H1 (cell line): ENCODE measurements around the gene ADRB2. TPM values are rescaled to one million over a fixed set of nuclear protein-coding genes. Genes with fewer than 3 reads are reported as not detected.

ENCODE experiments used
- CTCF ChIA-PET: fragments of 300-600 bp; sonication (Branson Sonifier 250); formaldehyde crosslinking; loops from one replicate; lab custom pipeline; 2021; ENCODE audit not compliant: partially characterized antibody; lab: Charles Lee
- POLR2A ChIA-PET: fragments of 300-600 bp; sonication (Branson Sonifier 250); formaldehyde crosslinking; loops from one replicate; lab custom pipeline; 2021; ENCODE audit warnings: inconsistent platforms; ENCODE audit not compliant: partially characterized antibody; lab: Charles Lee
- DNase-seq, 2 experiments: peaks; one replicate each; pipeline versions ENCODE4 v3.0.0 to v3.0.0-alpha.2; 2010 to 2022; ENCODE audit warnings: low spot score in 2 of 2, low read depth in 1 of 2, mixed read lengths in 1 of 2
- FAIRE-seq: peaks from 2 replicates; lab custom pipeline; 2011; peaks lifted over from hg19 to GRCh38; lab: Jason Lieb, UNC
- H2AFZ ChIP-seq: 2 replicates; pipeline ENCODE4 v1.8.1; 2012; ENCODE audit warnings: low read length, inconsistent platforms
- H2AK5ac ChIP-seq: 2 replicates; pipeline ENCODE4 v1.6.1; 2013; ENCODE audit warnings: low read depth, low read length
- H2BK120ac ChIP-seq: replicated peaks from 2 replicates; pipeline ENCODE3; 2013; ENCODE audit warnings: low read depth, low read length, inconsistent platforms
- H2BK12ac ChIP-seq: 2 replicates; pipeline ENCODE4 v1.6.1; 2013; ENCODE audit warnings: low read depth, low read length
- H2BK15ac ChIP-seq: 2 replicates; pipeline ENCODE4 v1.6.1; 2013; ENCODE audit warnings: low read length
- H2BK20ac ChIP-seq: 2 replicates; pipeline ENCODE4 v1.6.1; 2013; ENCODE audit warnings: low read length
- H2BK5ac ChIP-seq: 2 replicates; pipeline ENCODE4 v1.6.1; 2013; ENCODE audit warnings: low read depth, low read length
- H3K14ac ChIP-seq: 2 replicates; pipeline ENCODE4 v1.6.1; 2013; ENCODE audit warnings: inconsistent platforms; ENCODE audit not compliant: insufficient read length
- H3K18ac ChIP-seq: 2 replicates; pipeline ENCODE4 v1.6.1; 2013; ENCODE audit warnings: low read length; ENCODE audit errors: extremely low read depth
- H3K23ac ChIP-seq: 2 replicates; pipeline ENCODE4 v1.6.1; 2013; ENCODE audit warnings: inconsistent platforms; ENCODE audit not compliant: insufficient read length
- H3K23me2 ChIP-seq: 2 replicates; pipeline ENCODE4 v1.6.1; 2013; ENCODE audit warnings: low read depth, low read length
- H3K27ac ChIP-seq: 2 replicates; pipeline ENCODE4 v1.6.1; 2011; ENCODE audit warnings: low read depth, low read length, inconsistent platforms
- H3K27me3 ChIP-seq, 4 experiments: replicated peaks in 1 of 4; 1 replicate in 1 of 4; 2 replicates in 3 of 4; pipeline versions ENCODE4 v1.6.1 to v1.8.1; 2011 to 2013; ENCODE audit warnings: low read length in 3 of 4, mild to moderate bottlenecking in 3 of 4, inconsistent platforms in 2 of 4, mixed read lengths in 2 of 4, moderate library complexity in 1 of 4; ENCODE audit not compliant: control insufficient read depth in 3 of 4, insufficient read depth in 3 of 4; ENCODE audit errors: extremely low read depth in 1 of 4
- H3K36me3 ChIP-seq, 4 experiments: 2 replicates each; pipeline versions ENCODE4 v1.6.1 to v1.8.1; 2011 to 2013; ENCODE audit warnings: mild to moderate bottlenecking in 4 of 4, low read length in 3 of 4, moderate library complexity in 2 of 4, control low read depth in 1 of 4, inconsistent platforms in 1 of 4; ENCODE audit not compliant: insufficient read depth in 4 of 4, control insufficient read depth in 2 of 4
- H3K4ac ChIP-seq: replicated peaks from 2 replicates; pipeline ENCODE3; 2013; ENCODE audit warnings: low read length, low read depth, mixed read lengths, inconsistent platforms; ENCODE audit not compliant: insufficient read length
- H3K4me1 ChIP-seq, 4 experiments: replicated peaks in 1 of 4; 1 replicate in 1 of 4; 2 replicates in 3 of 4; pipeline versions ENCODE4 v1.6.1 to v1.8.1; 2011 to 2013; ENCODE audit warnings: low read length in 3 of 4, inconsistent platforms in 2 of 4, mixed read lengths in 1 of 4; ENCODE audit not compliant: insufficient read depth in 4 of 4, control insufficient read depth in 3 of 4
- H3K4me2 ChIP-seq, 2 experiments: 2 replicates each; pipeline versions ENCODE4 v1.6.1 to v1.8.1; 2011 to 2013; ENCODE audit warnings: low read depth in 2 of 2, low read length in 2 of 2, control low read depth in 1 of 2, inconsistent platforms in 1 of 2, mild to moderate bottlenecking in 1 of 2; ENCODE audit not compliant: insufficient read depth in 1 of 2
- H3K4me3 ChIP-seq, 4 experiments: fragments of 200-600, 300-600 bp in 1 of 4; sonication (generic), shearing (Covaris generic), sonication (Bioruptor Twin) in 1 of 4; 2 replicates each; pipeline versions ENCODE4 v1.5.1 to v1.8.1; 2011 to 2016; ENCODE audit warnings: low read length in 4 of 4, low read depth in 3 of 4, control low read depth in 2 of 4, inconsistent platforms in 2 of 4, mild to moderate bottlenecking in 2 of 4, mixed read lengths in 1 of 4, moderate library complexity in 1 of 4; ENCODE audit not compliant: insufficient read depth in 2 of 4; ENCODE audit errors: extremely low read depth in 1 of 4
- H3K56ac ChIP-seq: replicated peaks from 2 replicates; pipeline ENCODE3; 2013; ENCODE audit warnings: low read depth, mild to moderate bottlenecking, mixed read lengths, low read length, inconsistent platforms; ENCODE audit not compliant: insufficient read length
- H3K79me1 ChIP-seq: 2 replicates; pipeline ENCODE4 v1.6.1; 2013; ENCODE audit warnings: low read depth, low read length, control low read depth
- H3K79me2 ChIP-seq, 2 experiments: 2 replicates each; pipeline versions ENCODE4 v1.6.1 to v1.8.1; 2012 to 2013; ENCODE audit warnings: low read length in 2 of 2, mild to moderate bottlenecking in 2 of 2, inconsistent platforms in 1 of 2; ENCODE audit not compliant: insufficient read depth in 2 of 2, control insufficient read depth in 1 of 2
- H3K9ac ChIP-seq, 4 experiments: replicated peaks in 1 of 4; 1 replicate in 1 of 4; 2 replicates in 3 of 4; pipeline versions ENCODE4 v1.6.1 to v1.8.1; 2011 to 2013; ENCODE audit warnings: low read depth in 3 of 4, low read length in 3 of 4, control low read depth in 2 of 4, mild to moderate bottlenecking in 2 of 4, moderate library complexity in 2 of 4, inconsistent platforms in 1 of 4; ENCODE audit errors: extremely low read depth in 1 of 4
- H3K9me3 ChIP-seq, 2 experiments: 2 replicates each; pipeline versions ENCODE4 v1.6.1 to v1.8.1; 2012 to 2013; ENCODE audit warnings: mild to moderate bottlenecking in 2 of 2, moderate library complexity in 2 of 2, control low read depth in 1 of 2, inconsistent platforms in 1 of 2, low read depth in 1 of 2, low read length in 1 of 2, mixed read lengths in 1 of 2; ENCODE audit not compliant: insufficient read depth in 2 of 2
- H4K20me1 ChIP-seq, 2 experiments: replicated peaks in 1 of 2; 2 replicates each; pipeline versions ENCODE3 to v1.8.1; 2011 to 2013; ENCODE audit warnings: inconsistent platforms in 2 of 2, low read length in 2 of 2, mild to moderate bottlenecking in 1 of 2; ENCODE audit not compliant: insufficient read depth in 2 of 2, control insufficient read depth in 1 of 2
- H4K5ac ChIP-seq: 2 replicates; pipeline ENCODE4 v1.6.1; 2013; ENCODE audit warnings: low read length, low read depth, mixed read lengths, inconsistent platforms; ENCODE audit not compliant: insufficient read length
- H4K8ac ChIP-seq: 2 replicates; pipeline ENCODE4 v1.8.0; 2013; ENCODE audit warnings: mild to moderate bottlenecking, moderate library complexity, low read length, inconsistent platforms; ENCODE audit not compliant: insufficient read depth; ENCODE audit errors: extremely low read depth
- H4K91ac ChIP-seq: replicated peaks from 2 replicates; pipeline ENCODE3; 2013; ENCODE audit warnings: low read length, mixed read lengths, inconsistent platforms; ENCODE audit not compliant: insufficient read length
- POU5F1 ChIP-seq: IDR thresholded peaks from 2 replicates; pipeline ENCODE4 v1.6.1; 2011; ENCODE audit warnings: low read depth, mild to moderate bottlenecking, low read length, moderate library complexity
- TCF12 ChIP-seq: IDR thresholded peaks from 2 replicates; pipeline ENCODE4 v1.6.1; 2011; ENCODE audit warnings: low read depth, mild to moderate bottlenecking, low read length
- TEAD4 ChIP-seq: IDR thresholded peaks from 2 replicates; pipeline ENCODE4 v1.6.1; 2012; ENCODE audit warnings: low read depth, low read length, inconsistent platforms, mixed read lengths
- ZNF274 ChIP-seq: IDR thresholded peaks from 2 replicates; pipeline ENCODE4 v1.7.0; 2012; ENCODE audit warnings: low read length, borderline replicate concordance; ENCODE audit errors: extremely low read depth
- WGBS, 2 experiments: shearing (Covaris generic) in 1 of 2; methylation state at CpG; one replicate each; pipeline versions ENCODE4 v1.1.6 to v1.1.7; 2013 to 2015; ENCODE audit warnings: low lambda C conversion rate in 2 of 2, mixed read lengths in 2 of 2, inconsistent platforms in 1 of 2, low coverage in 1 of 2, missing lambda C conversion rate in 1 of 2; ENCODE audit not compliant: insufficient replicate concordance in 2 of 2, insufficient coverage in 1 of 2, insufficient read length in 1 of 2; ENCODE audit errors: extremely low coverage in 1 of 2, missing lambda C conversion rate in 1 of 2; 5-methylcytosine and 5-hydroxymethylcytosine counted together
- polyA plus RNA-seq, 7 experiments: library from polyadenylated mRNA; depleted of rRNA in 3 of 7; stranded (reverse) in 5 of 7; unstranded in 2 of 7; fragments of >200 nt in 5 of 7; fragments of 200-250 nt in 2 of 7; gene quantifications; 1 replicate in 5 of 7; 2 replicates in 1 of 7; 4 replicates in 1 of 7; pipeline versions ENCODE4 v1.2.1 to v1.2.3, GENCODE V29; 2011 to 2013; ENCODE audit warnings: missing spikeins in 2 of 7, mixed read lengths in 2 of 7
- total RNA-seq: library from RNA; stranded (reverse); fragmentation: NEBNext Ultra II Directional; extraction: Animal tissue kit (Norgen Biotek cat#: 25700); gene quantifications from 2 replicates; pipeline ENCODE4 v1.2.1, GENCODE V29; 2021

The ADRB2 gene
- total and polyA plus RNA-seq, 2 of the 8 experiments (the other 6 are each of a cell fraction or from before 2014, with no cell fraction given): 0.65 to 0.77 TPM

DNA sequence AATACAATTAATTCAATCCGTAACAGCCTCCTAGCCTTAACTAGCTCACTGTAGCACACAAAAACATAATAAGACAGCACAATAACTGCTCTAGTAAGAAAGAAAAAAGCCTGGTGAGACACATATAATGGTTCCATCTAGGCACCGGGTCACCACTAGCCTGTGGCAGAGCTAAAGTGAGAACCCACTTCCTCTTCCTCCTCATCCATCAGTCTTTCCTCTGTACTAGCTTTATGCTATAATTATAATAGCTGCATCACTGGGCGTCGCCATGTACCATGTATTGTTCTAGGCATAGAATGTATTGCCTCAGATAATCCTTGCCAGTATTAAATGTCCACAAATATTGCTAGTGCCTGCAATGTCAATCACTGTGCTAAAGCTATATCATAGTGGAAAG, 23.1 kb downstream of the ADRB2 start:
- DNase-seq: no peak
- CTCF ChIA-PET: no interaction called here
- FAIRE-seq: no peak
- Histone ChIP-seq H3K56ac (no peak overlapping the region), H3K4me2 (no peak overlapping the region), H3K27me3 (no peaks in the 10 kb centered on the region), H2AK5ac (no peak overlapping the region), H4K8ac (no peak overlapping the region), H3K4me3 (no peak overlapping the region), H2BK20ac (no peak overlapping the region), H3K4ac (no peak overlapping the region), H3K18ac (no peak overlapping the region), H3K9ac (no peak overlapping the region), H2BK15ac (no peak overlapping the region), H4K20me1 (no peaks in the 10 kb centered on the region), H3K9me3 (no peaks in the 10 kb centered on the region), H2BK5ac (no peak overlapping the region), H3K36me3 (no peaks in the 10 kb centered on the region), H4K5ac (no peak overlapping the region), H3K4me1 (no peaks in the 10 kb centered on the region), H4K91ac (no peak overlapping the region), H2AFZ (no peak overlapping the region), H3K14ac (no peak overlapping the region), H2BK120ac (no peak overlapping the region), H3K79me2 (no peaks in the 10 kb centered on the region), H3K27ac (no peak overlapping the region), H3K79me1 (no peaks in the 10 kb centered on the region), H2BK12ac (no peak overlapping the region), H3K23ac (no peak overlapping the region), H3K23me2 (no peaks in the 10 kb centered on the region)
- TF ChIP-seq POU5F1 (no peak), ZNF274 (no peak), TCF12 (no peak), TEAD4 (no peak)
- WGBS, 2 experiments: 94% methylated on average over 4 of the region's 4 CpGs; no CpG with 5 or more reads in 1 of the 2 experiments
- POLR2A ChIA-PET: no interaction called here
